Measurements from ENCODE around the gene AATF. TPM values are rescaled to one million over a fixed set of nuclear protein-coding genes. Genes with fewer than 3 reads are reported as not detected.

The AATF gene
- total RNA-seq, 1 donor: 19.1 TPM

- no peak for DNase-seq (ENCODE audit: low read depth in 2 of 3, low spot score in 2 of 3)
Measured at GRCh38 chr17:36977568-36977967, 28.8 kb downstream of the AATF start.

GRCh38 chr17:36978810-36979564, 30.2 kb downstream of the AATF start:
- DNase-seq (ENCODE audit: low read depth in 2 of 3, low spot score in 2 of 3): no peak

- no peak for DNase-seq (ENCODE audit: low read depth in 2 of 3, low spot score in 2 of 3)
Measured at GRCh38 chr17:36979565-36979941, 30.8 kb downstream of the AATF start.

- DNase-seq (ENCODE audit: low read depth in 2 of 3, low spot score in 2 of 3): no peak
Measured at GRCh38 chr17:36980280-36980761, 31.6 kb downstream of the AATF start.

- no peak for DNase-seq (ENCODE audit: low read depth in 2 of 3, low spot score in 2 of 3)
Measured at GRCh38 chr17:36983618-36984017, 34.9 kb downstream of the AATF start.

GRCh38 chr17:36989173-36989572, 40.4 kb downstream of the AATF start:
- no peak for DNase-seq (ENCODE audit: low read depth in 2 of 3, low spot score in 2 of 3)

GRCh38 chr17:36992701-36993100, 43.9 kb downstream of the AATF start:
- no peak for DNase-seq (ENCODE audit: low read depth in 2 of 3, low spot score in 2 of 3)

GRCh38 chr17:36993227-36993626, 44.5 kb downstream of the AATF start:
- no peak for DNase-seq (ENCODE audit: low read depth in 2 of 3, low spot score in 2 of 3)

- DNase-seq (ENCODE audit: low read depth in 2 of 3, low spot score in 2 of 3): no peak
Measured at GRCh38 chr17:36994438-36994837, 45.7 kb downstream of the AATF start.

GRCh38 chr17:36999471-36999870, 50.7 kb downstream of the AATF start:
- DNase-seq (ENCODE audit: low read depth in 2 of 3, low spot score in 2 of 3): no peak

GRCh38 chr17:37016780-37017179, 68.0 kb downstream of the AATF start:
- no peak for DNase-seq (ENCODE audit: low read depth in 2 of 3, low spot score in 2 of 3)

GRCh38 chr17:37017404-37017803, 68.7 kb downstream of the AATF start:
- DNase-seq (ENCODE audit: low read depth in 2 of 3, low spot score in 2 of 3): no peak

- DNase-seq (ENCODE audit: low read depth in 2 of 3, low spot score in 2 of 3): no peak
Measured at GRCh38 chr17:37019117-37019740, 70.5 kb downstream of the AATF start.

GRCh38 chr17:37019741-37020129, 71.0 kb downstream of the AATF start:
- DNase-seq (ENCODE audit: low read depth in 2 of 3, low spot score in 2 of 3): no peak

GRCh38 chr17:37024181-37024637, 75.5 kb downstream of the AATF start:
- no peak for DNase-seq (ENCODE audit: low read depth in 2 of 3, low spot score in 2 of 3)

GRCh38 chr17:37025238-37025637, 76.5 kb downstream of the AATF start:
- DNase-seq (ENCODE audit: low read depth in 2 of 3, low spot score in 2 of 3): no peak

- DNase-seq (ENCODE audit: low read depth in 2 of 3, low spot score in 2 of 3): no peak
Measured at GRCh38 chr17:37025847-37026530, 77.2 kb downstream of the AATF start.

GRCh38 chr17:37026531-37026869, 77.7 kb downstream of the AATF start:
- DNase-seq (ENCODE audit: low read depth in 2 of 3, low spot score in 2 of 3): no peak

GRCh38 chr17:37028040-37028439, 79.3 kb downstream of the AATF start:
- DNase-seq (ENCODE audit: low read depth in 2 of 3, low spot score in 2 of 3): no peak

- no peak for DNase-seq (ENCODE audit: low read depth in 2 of 3, low spot score in 2 of 3)
Measured at GRCh38 chr17:37031493-37032083, 82.8 kb downstream of the AATF start.

GRCh38 chr17:37037590-37038155, 88.9 kb downstream of the AATF start:
- no peak for DNase-seq (ENCODE audit: low read depth in 2 of 3, low spot score in 2 of 3)
